Skeletal muscle satellite cell (primary cell): ENCODE results near the gene FHIT.

Experiments used
- H3K27me3 ChIP-seq: 2 replicates; pipeline ENCODE4 v1.7.0; 2013; ENCODE audit warnings: low read length; ENCODE audit not compliant: control insufficient read depth, insufficient read depth
- H3K36me3 ChIP-seq: 2 replicates; pipeline ENCODE4 v1.7.0; 2013; ENCODE audit warnings: mild to moderate bottlenecking, control low read depth, low read length; ENCODE audit not compliant: insufficient read depth
- H3K4me1 ChIP-seq: 2 replicates; pipeline ENCODE4 v1.7.0; 2013; ENCODE audit warnings: low read length; ENCODE audit not compliant: control insufficient read depth, insufficient read depth
- H3K4me2 ChIP-seq: 2 replicates; pipeline ENCODE4 v1.7.0; 2013; ENCODE audit warnings: mild to moderate bottlenecking, low read length
- H3K4me3 ChIP-seq: 2 replicates; pipeline ENCODE4 v1.7.0; 2013; ENCODE audit warnings: low read length
- H3K9ac ChIP-seq: 2 replicates; pipeline ENCODE4 v1.7.0; 2013; ENCODE audit warnings: mild to moderate bottlenecking, low read depth, low read length, moderate library complexity
- H3K9me3 ChIP-seq: replicated peaks from 2 replicates; pipeline ENCODE4 v1.7.0; 2013; ENCODE audit warnings: mild to moderate bottlenecking, control low read depth, low read length

FHIT gene

DNA sequence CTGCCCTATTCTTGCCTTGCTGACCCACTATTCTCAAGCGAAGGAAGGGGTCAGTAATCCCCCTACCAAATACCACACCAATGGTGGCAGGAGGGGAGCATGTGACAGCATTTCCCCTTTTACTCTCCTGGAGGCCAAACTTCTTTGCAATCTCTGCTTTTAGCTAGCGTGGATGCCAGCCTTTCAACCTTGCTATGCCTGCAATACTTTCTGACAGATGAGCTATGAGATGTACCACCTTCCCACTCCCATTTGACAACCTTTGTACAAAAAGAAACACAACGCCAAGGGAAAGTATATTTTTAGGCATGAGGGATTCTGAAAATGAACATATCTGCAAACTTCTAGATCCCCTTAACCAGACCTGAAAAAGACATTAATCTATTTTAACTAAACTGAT, 302.1 kb downstream of the FHIT start:
- H3K9me3 ChIP-seq: no peaks in the 10 kb centered on the region
- H3K27me3 ChIP-seq: no peaks in the 10 kb centered on the region
- no peak overlapping the region for H3K9ac ChIP-seq
- H3K4me1 ChIP-seq: peaks cover 13% of the 10 kb centered on the region
- H3K4me2 ChIP-seq: no peak overlapping the region
- no peaks in the 10 kb centered on the region for H3K36me3 ChIP-seq
- no peak overlapping the region for H3K4me3 ChIP-seq

DNA sequence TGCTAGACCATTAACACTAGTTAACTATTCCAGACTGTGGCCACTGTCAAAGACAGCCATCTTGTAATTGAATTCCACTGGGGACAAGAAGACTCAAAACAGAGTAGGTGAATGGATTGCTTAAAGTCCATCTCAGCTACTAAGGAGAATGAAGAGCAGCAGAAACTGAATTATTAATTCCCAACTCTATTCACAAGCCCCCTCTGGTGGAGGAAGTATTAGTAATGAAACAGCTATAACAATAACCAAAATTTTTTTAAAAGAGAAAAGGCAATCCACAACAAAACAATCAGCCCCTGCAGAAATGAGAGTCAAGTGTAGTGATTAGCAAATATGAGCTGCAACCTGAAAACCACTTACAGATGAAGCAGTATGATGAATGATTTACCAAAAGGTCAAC, 302.8 kb downstream of the FHIT start:
- H3K9me3 ChIP-seq: no peaks in the 10 kb centered on the region
- no peaks in the 10 kb centered on the region for H3K27me3 ChIP-seq
- H3K4me2 ChIP-seq: no peak overlapping the region
- H3K4me3 ChIP-seq: no peak overlapping the region
- H3K36me3 ChIP-seq: no peaks in the 10 kb centered on the region
- no peak overlapping the region for H3K9ac ChIP-seq
- H3K4me1 ChIP-seq: peaks cover 7% of the 10 kb centered on the region

DNA sequence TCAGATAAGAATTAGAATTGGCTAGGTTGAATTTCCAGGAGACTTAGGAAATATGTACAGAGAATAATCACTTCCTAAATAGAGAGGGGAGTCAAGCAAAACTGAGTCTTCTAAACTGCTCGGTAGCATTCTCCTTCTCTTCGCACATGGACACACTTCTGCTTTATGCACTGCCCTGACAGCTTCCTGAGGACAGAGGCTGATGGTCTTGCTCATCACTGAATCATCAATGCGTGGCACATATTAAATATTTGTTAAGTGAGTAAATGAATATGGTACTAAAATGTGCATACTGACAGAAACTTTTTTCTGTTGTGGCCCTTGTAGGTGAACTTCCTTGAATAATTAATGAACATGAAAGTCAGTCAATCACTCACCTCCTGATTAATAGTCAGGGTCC, 315.5 kb downstream of the FHIT start:
- no peaks in the 10 kb centered on the region for H3K27me3 ChIP-seq
- H3K36me3 ChIP-seq: no peaks in the 10 kb centered on the region
- peaks cover 19% of the 10 kb centered on the region for H3K4me1 ChIP-seq
- H3K4me3 ChIP-seq: no peak overlapping the region
- no peak overlapping the region for H3K9ac ChIP-seq
- no peak overlapping the region for H3K4me2 ChIP-seq
- no peaks in the 10 kb centered on the region for H3K9me3 ChIP-seq

DNA sequence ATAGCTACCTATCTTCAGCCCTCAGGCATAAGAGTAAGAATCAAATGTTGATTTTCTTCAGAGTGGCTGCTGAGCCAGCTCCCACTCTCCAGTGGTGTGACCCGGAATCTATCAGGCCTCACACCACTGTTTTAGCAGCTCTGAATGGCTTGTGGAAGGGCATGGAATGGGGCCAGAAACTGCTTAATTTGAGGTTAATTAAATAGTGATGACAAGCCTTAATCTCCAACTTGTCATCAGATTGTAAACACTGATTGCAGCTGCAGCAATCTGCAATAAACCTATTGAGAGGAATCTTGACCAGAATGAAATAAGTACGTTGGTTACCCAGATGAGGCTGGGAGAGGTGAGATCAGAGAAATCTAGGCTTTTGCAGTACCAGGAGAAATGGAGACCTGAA, 317.4 kb downstream of the FHIT start:
- no peaks in the 10 kb centered on the region for H3K9me3 ChIP-seq

DNA sequence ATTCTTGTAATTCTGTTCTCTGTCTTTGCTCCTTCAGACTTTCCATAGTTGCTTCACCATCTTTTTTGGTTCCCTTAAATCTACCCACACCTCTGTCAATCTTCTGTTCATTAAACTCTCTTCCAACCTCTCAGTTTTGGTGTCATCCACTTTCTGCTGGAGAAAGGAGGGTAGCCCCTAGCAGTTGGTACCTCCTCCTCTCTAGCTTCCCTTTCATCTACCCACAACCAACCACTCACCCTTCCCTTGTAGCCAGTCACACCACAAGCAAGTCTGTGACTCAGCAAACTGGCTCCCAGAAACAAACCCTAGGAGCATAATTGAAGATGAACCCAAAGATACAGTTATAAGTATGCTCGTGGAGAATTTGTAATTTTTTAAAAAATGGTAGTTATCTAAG, 318.6 kb downstream of the FHIT start:
- Histone ChIP-seq H3K9me3 (no peaks in the 10 kb centered on the region), H3K27me3 (no peaks in the 10 kb centered on the region), H3K9ac (no peak overlapping the region), H3K36me3 (no peaks in the 10 kb centered on the region), H3K4me1 (peaks cover 19% of the 10 kb centered on the region), H3K4me2 (no peak overlapping the region), H3K4me3 (no peak overlapping the region)

More for the DNA sequence above, 317.4 kb downstream of the FHIT start:
- Histone ChIP-seq H3K9ac (no peak overlapping the region), H3K4me2 (no peak overlapping the region), H3K4me1 (peaks cover 19% of the 10 kb centered on the region), H3K4me3 (no peak overlapping the region), H3K27me3 (no peaks in the 10 kb centered on the region), H3K36me3 (no peaks in the 10 kb centered on the region)

- Histone ChIP-seq H3K36me3 (no peaks in the 10 kb centered on the region), H3K4me1 (peaks cover 19% of the 10 kb centered on the region), H3K27me3 (no peaks in the 10 kb centered on the region), H3K4me2 (no peak overlapping the region), H3K9me3 (no peaks in the 10 kb centered on the region), H3K4me3 (no peak overlapping the region), H3K9ac (no peak overlapping the region)
Observed at GRCh38 chr3:60932170-60932569, 319.1 kb downstream of the FHIT start.

DNA sequence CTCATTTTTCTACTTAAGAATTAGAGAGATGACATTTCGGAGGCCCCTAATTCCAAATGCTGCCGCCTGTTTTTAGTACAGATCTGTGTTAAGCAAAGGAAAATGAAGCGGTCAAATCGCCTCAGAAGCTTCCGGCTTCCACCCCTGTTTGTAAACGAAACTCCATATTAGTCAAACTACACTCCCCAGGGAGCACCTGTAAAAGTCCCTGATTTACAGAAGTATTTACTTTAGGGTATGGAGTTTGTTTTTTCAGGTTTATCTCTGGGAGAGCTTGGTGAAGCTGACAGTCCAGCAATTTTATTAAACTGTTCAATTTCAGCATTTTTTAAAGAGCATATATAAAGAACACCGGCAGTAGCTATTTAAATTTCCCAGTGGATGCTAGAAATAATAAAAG, 319.8 kb downstream of the FHIT start:
- Histone ChIP-seq H3K36me3 (no peaks in the 10 kb centered on the region), H3K4me1 (peaks cover 18% of the 10 kb centered on the region), H3K27me3 (no peaks in the 10 kb centered on the region), H3K9ac (no peak overlapping the region), H3K4me3 (no peak overlapping the region), H3K4me2 (no peak overlapping the region), H3K9me3 (no peaks in the 10 kb centered on the region)

DNA sequence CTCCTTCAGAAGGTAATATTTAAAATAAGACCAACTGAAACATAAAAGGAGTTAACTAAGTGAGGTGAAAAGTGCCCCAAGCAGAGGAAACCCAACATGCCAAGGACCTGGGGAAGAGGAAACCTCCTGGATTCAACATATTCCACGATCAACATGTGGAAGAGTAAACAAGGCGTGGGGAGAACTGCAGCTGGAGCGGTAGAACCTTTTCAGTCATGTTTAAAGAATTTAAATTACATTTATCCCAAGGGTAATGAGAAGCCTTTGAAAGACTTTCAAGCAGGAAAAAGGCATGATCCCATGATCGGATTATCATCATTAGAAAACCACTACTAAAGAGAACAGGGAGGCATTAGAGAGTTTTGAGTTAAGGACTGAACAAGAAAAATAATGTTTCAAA, 330.7 kb downstream of the FHIT start:
- Histone ChIP-seq H3K4me3 (no peak overlapping the region), H3K9me3 (no peaks in the 10 kb centered on the region), H3K27me3 (no peaks in the 10 kb centered on the region), H3K9ac (no peak overlapping the region), H3K36me3 (no peaks in the 10 kb centered on the region), H3K4me2 (no peak overlapping the region), H3K4me1 (no peaks in the 10 kb centered on the region)

GRCh38 chr3:60919296-60919695, 332.0 kb downstream of the FHIT start:
- Histone ChIP-seq H3K27me3 (no peaks in the 10 kb centered on the region), H3K9ac (no peak overlapping the region), H3K9me3 (no peaks in the 10 kb centered on the region), H3K4me3 (no peak overlapping the region), H3K36me3 (no peaks in the 10 kb centered on the region), H3K4me2 (no peak overlapping the region), H3K4me1 (no peaks in the 10 kb centered on the region)

DNA sequence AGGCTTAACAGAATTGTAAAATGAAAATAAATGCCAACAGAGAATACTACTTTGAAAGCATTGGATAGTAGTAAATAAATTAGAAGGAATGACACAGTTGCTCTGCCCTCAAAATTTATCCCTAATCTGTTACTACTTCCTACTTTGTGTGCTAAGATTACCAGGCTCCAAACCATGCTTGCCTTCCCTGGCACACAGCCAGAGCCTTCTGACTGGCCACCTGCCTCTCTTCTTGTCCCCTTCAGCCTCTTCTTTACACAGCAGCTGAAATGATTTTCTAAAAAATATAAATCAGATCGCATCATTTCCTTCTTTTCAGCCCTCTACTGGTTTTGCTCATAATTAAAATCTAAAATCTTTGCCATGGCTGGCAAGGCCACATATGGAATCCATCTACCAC, 334.1 kb downstream of the FHIT start:
- Histone ChIP-seq H3K9ac (no peak overlapping the region), H3K4me3 (no peak overlapping the region), H3K4me2 (no peak overlapping the region), H3K36me3 (no peaks in the 10 kb centered on the region), H3K4me1 (no peaks in the 10 kb centered on the region), H3K9me3 (no peaks in the 10 kb centered on the region), H3K27me3 (no peaks in the 10 kb centered on the region)

GRCh38 chr3:60916546-60916945, 334.7 kb downstream of the FHIT start:
- Histone ChIP-seq H3K9ac (no peak overlapping the region), H3K4me3 (no peak overlapping the region), H3K9me3 (no peaks in the 10 kb centered on the region), H3K27me3 (no peaks in the 10 kb centered on the region), H3K4me1 (no peaks in the 10 kb centered on the region), H3K4me2 (no peak overlapping the region), H3K36me3 (no peaks in the 10 kb centered on the region)

- no peaks in the 10 kb centered on the region for H3K36me3 ChIP-seq
Observed at GRCh38 chr3:60913474-60913873, 337.8 kb downstream of the FHIT start.

More at GRCh38 chr3:60913474-60913873, 337.8 kb downstream of the FHIT start:
- H3K4me3 ChIP-seq: no peak overlapping the region
- H3K27me3 ChIP-seq: no peaks in the 10 kb centered on the region
- H3K4me1 ChIP-seq: no peaks in the 10 kb centered on the region
- H3K4me2 ChIP-seq: no peak overlapping the region
- no peaks in the 10 kb centered on the region for H3K9me3 ChIP-seq
- no peak overlapping the region for H3K9ac ChIP-seq
